Activated T-cell treated with anti-CD3 and anti-CD28 coated beads for 1 hour (primary cell): Measurements from ENCODE around the gene PRDM16.

Source experiments
- DNase-seq: peaks from one replicate; pipeline ENCODE4 v3.0.0-alpha.2; 2020; ENCODE audit warnings: low read depth

Gene PRDM16

GRCh38 chr1:3206696-3207095 is 137.7 kb downstream of the PRDM16 start:
- DNase-seq, result no peak

DNA sequence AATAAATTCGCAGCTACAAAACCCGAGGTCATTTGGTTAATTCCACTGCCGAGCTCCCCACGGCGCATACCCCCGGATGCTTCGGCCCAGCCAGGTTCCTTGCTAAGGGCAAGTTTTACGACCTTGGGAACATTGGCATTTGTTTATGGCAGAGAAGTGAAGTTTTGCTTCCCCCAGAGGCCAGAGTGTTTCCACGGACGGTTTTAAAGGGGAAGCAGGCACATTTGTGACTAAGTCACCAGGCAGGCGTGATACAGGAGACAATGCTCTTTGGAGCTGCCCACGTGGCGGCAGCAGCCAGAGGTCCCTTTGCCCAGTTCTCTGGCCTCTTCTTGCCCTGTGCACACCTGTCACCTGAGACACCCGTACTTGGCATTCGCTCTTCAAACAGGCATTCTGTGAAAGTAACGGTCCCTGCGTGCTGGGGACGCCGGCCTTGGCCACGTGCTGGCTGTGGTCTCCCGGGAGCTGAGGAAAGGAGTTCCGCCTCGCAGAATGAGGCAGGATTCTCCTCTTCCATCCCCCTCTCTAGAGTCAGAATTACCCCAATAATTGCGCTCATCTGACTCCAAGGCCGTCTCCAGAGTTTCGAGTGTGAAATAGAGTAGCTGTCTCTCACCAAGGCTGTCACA is 138.3 kb downstream of the PRDM16 start:
- no peak for DNase-seq

DNA sequence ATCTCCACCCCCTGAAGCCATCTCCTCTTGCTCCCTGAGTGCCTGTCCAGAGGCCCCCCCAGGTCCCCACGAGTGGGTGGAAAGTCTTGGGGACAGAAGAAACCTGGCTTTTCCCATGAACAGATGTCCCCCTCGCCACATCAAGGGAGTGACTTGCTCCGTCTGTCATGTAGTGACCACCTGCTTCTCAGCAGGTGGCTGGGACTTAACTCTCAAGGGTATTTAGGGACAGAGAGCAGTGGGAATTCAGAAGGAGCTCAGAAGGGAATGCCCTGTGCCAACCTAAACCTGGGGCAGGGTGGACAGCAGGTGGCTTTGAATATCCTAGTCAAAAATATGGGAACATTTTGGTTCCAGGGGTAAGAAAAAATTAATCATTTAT is 139.8 kb downstream of the PRDM16 start:
- no peak for DNase-seq

DNA sequence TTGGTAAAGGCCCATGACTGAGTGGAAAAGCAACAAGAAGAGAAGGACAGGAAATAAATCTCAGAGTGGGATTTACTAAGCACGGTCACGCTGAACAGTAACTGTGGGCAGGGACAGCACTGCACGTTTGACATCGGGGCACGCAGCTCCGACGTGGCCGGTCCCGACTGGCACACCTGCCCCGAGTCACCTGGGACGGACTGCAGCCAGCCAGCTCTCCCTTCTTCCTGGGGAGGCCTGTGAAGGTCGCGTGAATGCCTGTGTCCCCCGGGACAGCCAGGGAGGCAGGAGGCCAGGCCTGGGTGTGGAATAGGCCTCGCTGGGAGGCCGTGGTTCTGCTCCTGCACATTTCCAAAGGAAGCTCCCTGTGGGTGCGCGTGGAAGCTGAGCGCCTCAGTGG is 140.2 kb downstream of the PRDM16 start:
- no peak for DNase-seq

DNA sequence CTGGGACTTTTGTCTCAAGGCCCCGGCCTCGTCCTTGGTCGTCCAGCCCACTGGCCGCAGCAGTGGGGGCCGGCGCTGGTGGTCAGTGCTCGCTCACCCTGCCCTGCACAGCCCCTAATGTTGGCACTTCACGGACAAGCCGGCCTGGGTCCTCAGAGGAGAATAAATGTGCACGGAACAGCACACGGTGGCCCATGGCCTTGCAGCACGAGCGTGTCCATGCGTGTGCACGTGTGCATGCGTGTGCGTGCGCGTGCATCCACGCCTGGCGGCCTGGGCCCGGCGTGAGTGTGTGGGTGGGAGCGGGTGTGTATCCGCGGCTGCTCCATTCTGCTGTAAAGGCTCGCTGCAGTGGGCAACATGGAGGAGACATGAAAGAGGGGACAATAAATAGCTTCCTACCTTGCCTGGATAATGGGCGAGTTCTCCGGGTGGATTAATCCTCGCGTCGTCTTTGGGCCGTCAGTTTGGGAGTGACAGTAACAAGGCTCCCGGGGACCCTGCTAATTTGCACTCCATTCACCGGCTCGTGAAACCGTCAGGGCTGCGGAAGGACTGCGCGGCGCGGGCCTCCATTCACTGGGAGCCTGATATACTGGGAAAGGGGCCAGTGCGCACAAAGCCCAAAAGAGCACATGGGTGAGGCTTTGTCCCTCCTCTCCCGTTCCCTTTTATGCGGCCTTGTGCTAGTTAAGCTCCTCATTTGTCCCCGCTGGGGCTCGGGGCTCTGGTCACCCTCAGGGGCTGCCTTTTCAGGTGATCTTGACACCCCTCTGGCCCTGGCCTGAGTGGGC is 142.8 kb downstream of the PRDM16 start:
- DNase-seq, result no peak

DNA sequence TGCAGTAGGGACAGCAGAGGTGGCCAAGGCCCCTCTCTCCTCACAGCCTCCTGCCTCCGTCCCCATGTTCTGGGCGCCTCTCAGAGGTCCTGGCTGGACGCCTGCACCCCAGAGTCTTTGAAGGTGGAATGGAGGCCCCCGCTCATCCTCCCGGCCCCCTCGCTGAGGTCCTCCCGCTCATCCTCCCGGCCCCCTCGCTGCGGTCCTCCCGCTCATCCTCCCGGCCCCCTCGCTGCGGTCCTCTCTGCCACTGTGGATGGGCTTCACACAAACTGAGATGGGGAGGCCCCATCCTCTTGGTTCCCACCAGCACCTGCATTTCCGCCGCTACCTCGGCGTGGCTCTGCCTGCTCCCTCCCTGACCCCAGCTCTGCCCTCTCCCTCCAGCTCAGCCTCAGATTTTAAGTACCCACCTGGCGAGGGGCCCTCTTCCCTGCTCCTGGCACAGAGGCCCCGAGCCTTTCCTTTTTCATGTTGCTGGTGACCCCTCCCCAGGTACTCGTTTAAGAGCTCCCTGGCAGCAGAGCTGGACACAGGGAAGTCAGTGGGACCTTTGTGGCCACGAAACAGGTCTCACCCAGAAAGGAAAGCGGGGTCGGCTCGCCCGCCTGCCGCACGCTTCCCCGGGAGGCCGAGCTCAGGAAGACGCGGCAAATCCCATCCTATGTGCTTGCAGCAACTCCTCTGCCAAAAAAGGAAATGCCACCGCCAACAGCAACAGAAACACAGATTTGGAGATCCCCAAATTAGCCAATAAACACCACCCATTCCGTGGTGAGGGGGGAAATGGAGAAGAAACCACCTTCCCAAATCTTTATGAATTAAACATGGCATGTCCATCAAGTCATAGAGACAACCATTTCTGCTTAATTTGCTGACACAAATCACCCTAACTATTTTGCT is 143.7 kb downstream of the PRDM16 start:
- no peak for DNase-seq

DNA sequence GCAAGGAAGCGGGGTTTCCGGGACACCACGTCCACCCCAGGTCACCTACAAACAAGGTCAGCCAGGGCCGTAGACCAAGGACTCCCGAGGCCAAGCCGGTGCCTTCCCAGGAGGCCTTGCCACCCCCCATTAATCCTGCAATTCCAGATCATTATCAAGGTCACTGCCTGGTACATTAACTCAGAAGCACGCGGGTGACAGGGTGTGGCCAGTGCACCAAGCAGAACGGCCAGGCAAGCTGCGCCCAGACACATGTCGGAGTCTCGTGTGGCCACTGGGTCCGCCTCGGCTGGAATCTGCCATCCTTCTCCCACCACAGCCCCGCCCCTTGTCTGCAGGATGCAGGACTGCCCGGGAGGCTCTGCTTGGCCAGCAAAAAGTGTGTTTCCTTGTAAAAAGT is 144.7 kb downstream of the PRDM16 start:
- no peak for DNase-seq

- DNase-seq, result no peak
Observed at GRCh38 chr1:3215198-3216014, 146.4 kb downstream of the PRDM16 start.

DNA sequence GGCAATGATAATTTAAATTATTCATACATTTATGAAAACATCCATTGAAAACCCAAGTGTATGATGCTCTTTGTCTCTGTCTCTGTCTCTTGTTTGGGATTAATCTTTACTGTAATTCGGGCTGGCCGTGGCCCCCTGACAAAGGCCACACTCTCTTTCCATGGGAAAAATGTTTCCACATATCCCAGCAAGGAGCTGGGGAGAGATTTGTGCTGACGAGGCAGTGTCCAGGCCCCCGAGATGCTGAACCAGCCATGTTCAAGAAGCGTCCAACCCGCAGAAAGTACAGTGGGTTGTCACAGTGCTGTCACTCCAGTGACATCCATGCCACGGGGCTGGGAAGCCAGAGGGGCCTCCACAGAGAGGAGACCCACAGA is 147.0 kb downstream of the PRDM16 start:
- DNase-seq, result no peak

- no peak for DNase-seq
Observed at GRCh38 chr1:3217181-3217641, 148.2 kb downstream of the PRDM16 start.

- no peak for DNase-seq
Observed at GRCh38 chr1:3217979-3218679, 149.1 kb downstream of the PRDM16 start.

DNA sequence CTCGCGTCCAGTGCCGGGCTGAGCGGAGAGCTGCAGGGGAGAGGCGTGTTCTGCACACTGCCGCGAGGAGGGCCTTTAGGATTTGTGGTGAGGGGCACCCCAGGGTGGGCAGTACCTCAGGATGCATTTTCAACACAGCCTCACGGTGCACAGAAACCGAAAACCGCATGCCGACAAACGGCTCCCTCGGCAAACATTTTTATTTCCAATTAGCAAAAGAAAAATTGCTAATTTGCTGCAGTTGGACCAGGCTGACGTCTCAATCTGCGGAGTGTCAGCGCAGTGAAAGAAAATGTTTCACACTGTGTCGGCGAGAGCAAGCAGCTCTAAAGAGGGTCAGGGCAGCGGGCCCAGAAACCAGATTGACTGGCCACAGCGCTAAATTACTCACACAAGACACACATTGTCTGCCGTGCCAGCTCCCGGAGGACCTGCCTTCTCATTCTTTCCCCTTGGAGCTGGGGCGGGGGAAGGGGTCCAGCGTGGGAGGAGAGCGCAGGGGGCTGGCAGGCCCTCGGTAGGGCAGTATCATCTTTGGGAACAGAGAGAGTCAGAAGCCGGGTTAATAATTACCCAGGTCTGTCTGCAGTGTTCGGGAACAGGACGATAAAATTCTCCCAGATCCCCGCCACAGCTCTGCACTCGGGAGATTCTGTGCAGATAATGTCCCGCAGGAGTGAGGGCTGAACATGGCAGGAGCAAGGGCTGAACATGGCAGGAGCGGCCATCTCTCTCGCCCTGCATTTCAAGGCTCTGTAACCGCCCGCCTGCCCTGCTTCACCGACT is 150.2 kb downstream of the PRDM16 start:
- DNase-seq, result no peak

- DNase-seq, result no peak
Observed at GRCh38 chr1:3219791-3220467, 150.9 kb downstream of the PRDM16 start.

GRCh38 chr1:3221112-3222041 is 152.4 kb downstream of the PRDM16 start:
- no peak for DNase-seq

DNA sequence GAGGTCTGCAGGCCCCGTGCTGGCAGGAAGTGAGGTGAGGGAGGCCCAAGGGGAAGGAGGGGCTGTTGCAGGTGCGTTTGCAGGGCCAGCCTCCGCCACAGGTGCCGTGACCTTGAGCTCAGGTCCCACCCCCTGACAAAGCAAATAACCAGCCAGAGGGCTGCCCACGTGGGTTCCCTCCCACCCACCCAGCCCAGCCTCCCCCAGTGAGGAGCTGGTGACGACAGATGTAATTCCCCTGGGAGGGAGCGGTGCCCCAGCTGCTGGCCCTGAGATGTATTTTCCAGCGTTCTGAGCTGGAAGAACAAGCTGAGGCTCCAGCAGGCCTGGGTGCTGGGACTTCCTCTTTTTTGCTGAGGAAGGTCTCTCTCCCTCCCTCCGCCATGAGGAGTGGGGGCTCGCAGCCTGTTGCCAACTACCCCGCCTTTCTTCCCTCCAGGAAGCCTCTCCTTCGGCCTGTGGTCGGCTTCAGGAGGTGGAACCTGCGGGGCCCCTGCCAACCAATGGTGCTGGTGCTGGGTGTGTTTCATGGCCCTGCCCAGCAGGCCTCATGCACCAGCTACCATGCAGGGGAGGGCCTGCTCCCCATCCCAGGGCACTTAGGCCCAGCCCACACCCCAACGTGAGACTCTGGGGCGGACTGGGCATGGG is 153.2 kb downstream of the PRDM16 start:
- DNase-seq, result no peak

DNA sequence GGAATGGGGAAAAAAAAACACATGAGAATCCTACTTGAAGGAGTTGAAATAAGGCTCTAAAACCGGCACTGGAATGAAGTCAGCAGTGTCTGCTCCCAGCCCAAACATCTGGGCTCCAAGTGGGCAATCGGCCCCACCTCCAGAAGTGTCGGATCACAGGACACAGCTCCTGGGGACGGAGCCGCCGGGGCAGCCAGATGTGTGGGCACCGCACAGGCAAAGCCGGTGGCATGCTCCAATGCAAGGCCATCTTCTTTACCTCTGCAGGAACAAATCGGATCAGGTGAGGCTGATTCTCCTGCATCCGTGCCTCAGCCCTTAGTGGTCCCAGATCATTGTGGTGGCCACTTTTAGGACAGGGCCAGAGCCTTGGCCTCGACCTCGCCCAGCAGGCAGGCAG is 156.7 kb downstream of the PRDM16 start:
- no peak for DNase-seq

GRCh38 chr1:3226191-3226590 is 157.2 kb downstream of the PRDM16 start:
- no peak for DNase-seq

DNA sequence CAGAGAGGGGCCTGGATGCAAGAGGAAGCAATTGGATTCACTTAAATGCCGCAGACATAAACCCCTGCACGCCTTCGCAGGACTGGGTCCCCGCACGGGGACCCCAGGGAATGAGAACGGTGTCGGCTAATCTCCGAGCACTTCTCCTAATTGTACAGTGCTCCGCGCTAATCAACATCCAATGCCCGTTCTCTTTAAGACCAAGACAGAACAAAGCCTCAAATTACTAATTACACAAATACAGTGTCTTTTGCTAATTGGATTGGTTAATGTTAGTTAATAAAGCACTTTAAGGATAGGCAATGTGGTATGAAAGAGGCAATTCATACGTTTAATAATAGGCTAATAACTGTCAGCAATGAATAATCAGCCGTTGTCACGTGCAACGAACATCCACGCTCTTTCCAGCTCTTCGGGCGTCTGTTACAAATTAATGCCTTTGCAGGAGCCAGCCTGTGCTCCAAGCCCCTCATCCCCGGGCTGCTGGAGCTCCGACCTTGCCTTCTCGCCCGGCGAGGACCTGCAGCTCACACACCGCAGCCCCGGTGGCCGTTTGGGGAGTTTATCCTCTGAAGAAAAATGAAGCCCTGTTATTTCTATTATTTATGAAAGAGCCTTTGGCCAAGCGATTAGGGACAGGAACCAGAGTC is 157.8 kb downstream of the PRDM16 start:
- DNase-seq, result no peak
